GM12872 (cell line): ENCODE data around the gene CPSF4.

Experiments used
- CTCF ChIP-seq: IDR thresholded peaks from 3 replicates; pipeline ENCODE4 v1.5.1; 2011; ENCODE audit warnings: low read depth, mild to moderate bottlenecking, low read length, moderate library complexity; ENCODE audit not compliant: insufficient read depth

CPSF4 gene

GRCh38 chr7:99394188-99394502 is 44.6 kb upstream of the CPSF4 start:
- no peak for TF ChIP-seq CTCF

GRCh38 chr7:99395616-99396327 is 43.0 kb upstream of the CPSF4 start:
- no peak for TF ChIP-seq CTCF

GRCh38 chr7:99396418-99397296 is 42.1 kb upstream of the CPSF4 start:
- TF ChIP-seq CTCF, result no peak

- TF ChIP-seq CTCF, result no peak
Observed at GRCh38 chr7:99397297-99397983, 41.3 kb upstream of the CPSF4 start.

GRCh38 chr7:99398891-99399445 is 39.8 kb upstream of the CPSF4 start:
- no peak for TF ChIP-seq CTCF

- TF ChIP-seq CTCF, result no peak
Observed at GRCh38 chr7:99399597-99399996, 39.1 kb upstream of the CPSF4 start.

- no peak for TF ChIP-seq CTCF
Observed at GRCh38 chr7:99402854-99403253, 35.9 kb upstream of the CPSF4 start.
